Effector memory CD4-positive, alpha-beta T cell (primary cell): ENCODE results near the gene CTNND2.

Experiments
- DNase-seq, 3 donors: peaks; one replicate each; pipeline ENCODE4 v3.0.0-alpha.2; 2020
- H3K27ac ChIP-seq: 2 replicates; pipeline ENCODE4 v1.7.0; 2013; ENCODE audit warnings: mild to moderate bottlenecking, low read length, moderate library complexity; ENCODE audit not compliant: insufficient read depth, poor library complexity, severe bottlenecking
- H3K27me3 ChIP-seq: replicated peaks from 2 replicates; pipeline ENCODE4 v1.7.0; 2013; ENCODE audit warnings: mild to moderate bottlenecking, low read length; ENCODE audit not compliant: insufficient read depth, control insufficient read depth, poor library complexity, severe bottlenecking
- H3K36me3 ChIP-seq: 2 replicates; pipeline ENCODE4 v1.7.0; 2013; ENCODE audit warnings: mild to moderate bottlenecking, low read length, moderate library complexity; ENCODE audit not compliant: control insufficient read depth, insufficient read depth
- H3K4me1 ChIP-seq: 2 replicates; pipeline ENCODE4 v1.7.0; 2013; ENCODE audit warnings: low read length, mild to moderate bottlenecking; ENCODE audit not compliant: control insufficient read depth, insufficient read depth, poor library complexity, severe bottlenecking
- H3K4me3 ChIP-seq: 2 replicates; pipeline ENCODE4 v1.7.0; 2013; ENCODE audit warnings: low read length, low read depth, mild to moderate bottlenecking; ENCODE audit not compliant: insufficient read depth, poor library complexity, severe bottlenecking
- H3K9me3 ChIP-seq: 2 replicates; pipeline ENCODE4 v1.7.0; 2013; ENCODE audit warnings: mild to moderate bottlenecking, low read length, moderate library complexity; ENCODE audit not compliant: control insufficient read depth

Gene CTNND2

DNA sequence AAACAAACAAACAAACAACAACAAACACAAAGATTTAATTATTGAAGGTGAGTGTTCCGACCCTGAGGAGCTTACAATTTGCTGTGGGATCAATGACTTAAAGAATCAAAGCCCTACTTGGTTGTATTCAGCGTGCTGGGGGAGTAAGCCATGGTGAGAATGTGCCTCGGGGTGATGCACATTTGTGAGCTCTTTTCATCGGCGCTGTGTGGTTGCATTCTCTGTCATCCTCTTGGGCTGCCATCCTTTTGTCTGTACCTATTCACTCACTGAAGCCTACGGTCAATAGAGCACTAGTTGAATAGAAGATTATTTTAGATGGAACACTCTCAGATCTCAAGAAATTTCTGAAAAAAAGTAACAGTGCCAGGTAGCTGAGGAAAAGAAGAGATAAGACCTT lies 203.9 kb downstream of the CTNND2 start:
- no peak for DNase-seq
- Histone ChIP-seq H3K4me1 (no peaks in the 10 kb centered on the region), H3K27me3 (no peaks in the 10 kb centered on the region), H3K27ac (no peak overlapping the region), H3K4me3 (no peak overlapping the region), H3K36me3 (no peaks in the 10 kb centered on the region), H3K9me3 (no peaks in the 10 kb centered on the region)

DNA sequence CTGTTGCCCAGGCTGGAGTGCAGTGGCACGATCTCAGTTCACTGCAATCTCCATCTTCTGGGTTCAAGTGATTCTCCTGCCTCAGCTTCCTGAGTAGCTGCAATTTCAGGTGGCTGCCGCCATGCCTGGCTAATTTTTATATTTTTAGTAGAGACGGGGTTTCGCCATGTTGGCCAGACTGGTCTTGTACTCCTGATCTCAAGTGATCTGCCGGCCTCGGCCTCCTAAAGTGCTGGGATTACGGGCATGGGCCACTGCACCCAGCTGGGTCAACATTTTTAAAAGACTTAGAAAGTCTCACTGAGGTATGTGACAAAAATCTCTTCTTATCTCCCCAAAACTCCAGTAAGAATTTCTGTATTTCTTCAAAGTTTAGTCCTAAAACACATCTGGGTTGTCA lies 211.6 kb downstream of the CTNND2 start:
- no peaks in the 10 kb centered on the region for H3K27me3 ChIP-seq
- no peaks in the 10 kb centered on the region for H3K4me1 ChIP-seq
- DNase-seq, result no peak
- H3K4me3 ChIP-seq, result no peak overlapping the region
- no peaks in the 10 kb centered on the region for H3K9me3 ChIP-seq
- no peak overlapping the region for H3K27ac ChIP-seq
- H3K36me3 ChIP-seq, result no peaks in the 10 kb centered on the region

DNA sequence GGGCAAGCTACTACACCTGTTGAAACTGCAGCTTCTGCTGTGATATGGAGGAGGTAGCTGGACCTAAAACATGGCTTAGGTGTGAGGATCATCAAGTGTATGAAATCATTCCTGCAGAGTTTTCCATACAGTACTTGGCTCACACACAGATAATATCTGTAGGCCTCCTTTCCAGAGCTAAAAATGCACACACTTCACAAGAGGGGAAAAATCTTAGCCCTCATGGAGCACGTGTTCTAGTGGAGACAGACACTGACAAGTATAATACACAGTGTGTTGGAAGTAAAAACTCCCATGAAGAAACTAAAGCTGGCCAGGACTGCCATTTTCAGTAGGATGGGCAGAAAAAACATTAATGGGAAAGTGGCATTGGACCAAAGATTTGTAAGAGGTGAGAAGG lies 216.7 kb downstream of the CTNND2 start:
- DNase-seq, result no peak
- Histone ChIP-seq H3K36me3 (no peaks in the 10 kb centered on the region), H3K27me3 (no peaks in the 10 kb centered on the region), H3K4me3 (no peak overlapping the region), H3K9me3 (no peaks in the 10 kb centered on the region), H3K27ac (no peak overlapping the region), H3K4me1 (no peaks in the 10 kb centered on the region)

GRCh38 chr5:11684607-11685006 lies 219.6 kb downstream of the CTNND2 start:
- Histone ChIP-seq H3K36me3 (no peaks in the 10 kb centered on the region), H3K4me3 (no peak overlapping the region), H3K4me1 (no peaks in the 10 kb centered on the region), H3K27me3 (no peaks in the 10 kb centered on the region), H3K27ac (no peak overlapping the region), H3K9me3 (no peaks in the 10 kb centered on the region)
- DNase-seq, result no peak

GRCh38 chr5:11683666-11684065 lies 220.6 kb downstream of the CTNND2 start:
- H3K36me3 ChIP-seq, result no peaks in the 10 kb centered on the region
- H3K4me3 ChIP-seq, result no peak overlapping the region
- no peaks in the 10 kb centered on the region for H3K9me3 ChIP-seq
- DNase-seq, result no peak
- H3K4me1 ChIP-seq, result no peaks in the 10 kb centered on the region
- H3K27ac ChIP-seq, result no peak overlapping the region
- no peaks in the 10 kb centered on the region for H3K27me3 ChIP-seq

DNA sequence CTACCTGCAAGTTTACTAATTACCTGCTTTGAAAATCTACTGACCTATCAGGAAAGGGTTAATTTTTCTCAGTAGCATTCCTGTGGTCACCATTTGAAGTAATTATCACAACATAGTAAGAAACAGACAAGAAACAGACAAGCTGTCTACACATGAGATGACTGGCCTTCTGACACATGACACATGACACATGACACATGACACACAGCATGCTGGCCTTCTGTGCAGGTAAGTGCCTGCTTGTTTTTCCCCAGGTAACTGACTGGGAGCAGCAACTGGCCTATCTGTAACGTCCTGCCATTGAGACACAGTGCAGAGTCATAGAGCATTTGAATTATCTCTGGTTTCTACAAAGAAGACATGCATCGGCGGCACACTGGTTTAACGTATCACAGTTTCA lies 222.4 kb downstream of the CTNND2 start:
- no peaks in the 10 kb centered on the region for H3K27me3 ChIP-seq
- no peak for DNase-seq
- no peaks in the 10 kb centered on the region for H3K36me3 ChIP-seq
- no peaks in the 10 kb centered on the region for H3K9me3 ChIP-seq
- no peak overlapping the region for H3K4me3 ChIP-seq
- no peaks in the 10 kb centered on the region for H3K4me1 ChIP-seq
- no peak overlapping the region for H3K27ac ChIP-seq

GRCh38 chr5:11679676-11680075 lies 224.6 kb downstream of the CTNND2 start:
- no peaks in the 10 kb centered on the region for H3K36me3 ChIP-seq
- no peaks in the 10 kb centered on the region for H3K9me3 ChIP-seq
- H3K27me3 ChIP-seq, result no peaks in the 10 kb centered on the region
- DNase-seq, result no peak
- H3K27ac ChIP-seq, result no peak overlapping the region
- no peaks in the 10 kb centered on the region for H3K4me1 ChIP-seq
- no peak overlapping the region for H3K4me3 ChIP-seq

DNA sequence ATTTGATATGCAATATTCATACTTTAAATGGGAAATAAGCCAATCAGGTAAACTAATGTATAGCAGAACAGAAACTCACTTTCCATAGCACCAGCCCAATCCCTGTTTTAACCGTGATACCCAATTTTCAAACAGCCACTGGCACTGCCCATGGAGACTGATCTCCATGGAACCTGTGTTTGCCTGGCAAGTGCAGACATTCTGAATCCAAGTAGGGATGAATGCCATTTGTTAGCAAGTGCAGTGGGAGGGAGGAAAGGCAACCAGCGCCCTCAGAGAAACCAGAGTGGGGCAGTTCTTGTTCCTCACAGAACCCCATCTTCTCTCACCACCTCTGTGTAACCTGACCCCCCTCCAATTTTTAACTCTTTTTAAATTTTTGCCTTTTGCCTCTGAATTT lies 229.1 kb downstream of the CTNND2 start:
- H3K9me3 ChIP-seq, result no peaks in the 10 kb centered on the region
- no peak overlapping the region for H3K27ac ChIP-seq
- no peak overlapping the region for H3K4me3 ChIP-seq
- H3K27me3 ChIP-seq, result no peaks in the 10 kb centered on the region
- H3K36me3 ChIP-seq, result no peaks in the 10 kb centered on the region
- no peaks in the 10 kb centered on the region for H3K4me1 ChIP-seq
- DNase-seq, result no peak

DNA sequence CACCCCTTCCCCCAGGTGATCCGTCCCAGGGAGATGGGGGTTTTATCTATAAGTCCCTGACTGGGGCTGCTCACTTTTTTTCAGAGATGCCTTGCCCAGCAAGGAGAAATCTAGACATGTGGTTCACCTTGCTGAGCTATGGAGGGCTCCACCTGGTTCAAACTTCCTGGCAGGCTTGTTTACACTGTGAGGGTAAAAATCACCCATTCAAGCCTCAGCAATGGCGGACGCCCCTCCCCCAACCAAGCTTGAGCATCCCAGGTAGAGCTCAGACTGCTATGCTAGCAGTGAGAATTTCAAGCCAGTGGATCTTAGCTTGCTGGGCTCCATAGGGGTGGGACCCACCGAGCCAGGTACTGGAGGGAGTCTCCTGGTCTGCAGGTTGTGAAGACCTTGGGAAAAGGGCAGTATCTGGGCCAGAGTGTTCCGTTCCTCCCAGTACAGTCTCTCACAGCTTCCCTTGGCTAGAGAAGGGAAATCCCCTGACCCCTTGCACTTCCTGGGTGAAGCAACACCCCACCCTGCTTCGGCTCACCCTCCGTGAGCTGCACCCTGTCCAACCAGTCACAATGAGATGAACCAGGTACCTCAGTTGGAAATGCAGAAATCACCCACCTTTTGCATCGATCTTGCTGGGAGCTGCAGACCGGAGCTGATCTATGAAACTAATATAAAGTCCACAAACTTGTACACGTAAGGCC lies 231.7 kb downstream of the CTNND2 start:
- Histone ChIP-seq H3K36me3 (no peaks in the 10 kb centered on the region), H3K9me3 (no peaks in the 10 kb centered on the region), H3K4me3 (no peak overlapping the region), H3K27ac (no peak overlapping the region), H3K4me1 (no peaks in the 10 kb centered on the region), H3K27me3 (no peaks in the 10 kb centered on the region)
- DNase-seq, result no peak

DNA sequence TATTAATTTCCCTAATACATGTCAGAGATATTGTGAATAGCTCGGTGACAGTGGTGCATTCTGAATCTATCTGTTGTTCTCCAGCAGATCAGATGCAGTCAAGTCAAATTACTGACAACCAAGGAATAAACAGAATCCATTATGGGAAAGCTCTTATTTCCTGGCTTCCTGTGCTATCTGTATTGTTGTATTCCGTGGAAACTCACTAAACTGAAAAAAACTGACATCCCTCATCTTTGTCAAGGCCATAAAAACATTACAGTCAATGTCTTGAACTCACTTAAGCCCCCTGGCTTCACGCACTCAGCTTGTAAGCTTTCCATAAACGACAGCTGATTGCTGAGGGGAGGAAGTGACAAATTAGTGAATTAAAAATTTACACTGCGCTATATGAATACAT lies 245.9 kb downstream of the CTNND2 start:
- H3K9me3 ChIP-seq, result no peaks in the 10 kb centered on the region
- H3K27ac ChIP-seq, result no peak overlapping the region
- no peak for DNase-seq
- H3K36me3 ChIP-seq, result no peaks in the 10 kb centered on the region
- no peaks in the 10 kb centered on the region for H3K27me3 ChIP-seq
- no peaks in the 10 kb centered on the region for H3K4me1 ChIP-seq
- no peak overlapping the region for H3K4me3 ChIP-seq
